ENCODE measurements around the gene SRPK1. TPM values are rescaled to one million over a fixed set of nuclear protein-coding genes. Genes with fewer than 3 reads are reported as not detected.
A peak's percentile ranks its signal among the peaks of the same experiment; 100 is the strongest.

SRPK1 gene
- total and polyA plus RNA-seq, 2 of the 8 experiments (the other 6 are each of a cell fraction or from before 2014, with no cell fraction given) = 25.7 to 116 TPM

DNA sequence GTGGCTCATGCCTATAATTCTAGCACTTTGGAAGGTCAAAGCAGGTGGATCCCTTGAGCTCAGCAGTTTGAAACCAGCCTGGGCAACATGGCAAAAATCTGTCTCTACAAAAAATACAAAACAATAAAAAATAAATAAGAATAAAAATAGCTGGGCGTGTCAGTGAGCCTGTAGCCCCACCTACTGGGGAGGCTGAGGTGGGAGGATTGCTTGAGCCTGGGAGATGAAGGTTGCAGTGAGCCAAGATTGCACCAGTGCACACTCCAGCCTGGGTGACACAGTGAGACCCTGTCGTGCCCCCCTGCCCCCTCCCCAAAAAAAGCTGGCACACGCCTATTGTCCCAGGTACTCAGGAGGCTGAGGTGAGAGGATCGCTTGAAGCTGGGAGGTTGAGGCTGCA, 35.1 kb upstream of the SRPK1 start:
- Histone ChIP-seq H3K4me2 (ENCODE audit: insufficient read depth in 1 of 2, low read depth in 2 of 2, low read length in 2 of 2) (no peak overlapping the region), H4K91ac (replicated peaks; ENCODE audit: insufficient read length, low read length) (no peak overlapping the region), H3K4ac (replicated peaks; ENCODE audit: insufficient read length, low read depth, low read length) (no peak overlapping the region), H2BK12ac (ENCODE audit: low read depth, low read length) (no peak overlapping the region), H3K4me3 (ENCODE audit: extremely low read depth in 1 of 4, insufficient read depth in 2 of 4, low read depth in 3 of 4, low read length in 4 of 4) (no peak overlapping the region), H4K5ac (ENCODE audit: insufficient read length, low read depth, low read length) (no peak overlapping the region), H4K8ac (ENCODE audit: extremely low read depth, insufficient read depth, low read length) (no peak overlapping the region), H3K79me2 (ENCODE audit: control insufficient read depth in 1 of 2, insufficient read depth in 2 of 2, low read length in 2 of 2) (no peaks in the 10 kb centered on the region), H2AFZ (ENCODE audit: low read length) (no peak overlapping the region), H2BK5ac (ENCODE audit: low read depth, low read length) (no peak overlapping the region), H3K56ac (replicated peaks; ENCODE audit: insufficient read length, low read depth, low read length) (no peak overlapping the region), H3K14ac (ENCODE audit: insufficient read length) (no peak overlapping the region), H3K79me1 (ENCODE audit: low read depth, low read length) (no peaks in the 10 kb centered on the region), H3K9ac (replicated peaks in 1 of 4; ENCODE audit: extremely low read depth in 1 of 4, low read depth in 3 of 4, low read length in 3 of 4) (no peak overlapping the region), H3K23me2 (ENCODE audit: low read depth, low read length) (no peaks in the 10 kb centered on the region), H2AK5ac (ENCODE audit: low read depth, low read length) (no peak overlapping the region), H3K18ac (ENCODE audit: extremely low read depth, low read length) (no peak overlapping the region), H3K27ac (ENCODE audit: low read depth, low read length) (no peak overlapping the region), H2BK15ac (ENCODE audit: low read length) (no peak overlapping the region), H3K4me1 (replicated peaks in 1 of 4; ENCODE audit: control insufficient read depth in 3 of 4, insufficient read depth in 4 of 4, low read length in 3 of 4) (peaks cover 0 to 3% (median 1%) of the 10 kb centered on the region in 4 experiments; a peak in 3 of 7 replicates), H2BK120ac (replicated peaks; ENCODE audit: low read depth, low read length) (no peak overlapping the region), H3K9me3 (ENCODE audit: insufficient read depth in 2 of 2, low read depth in 1 of 2, low read length in 1 of 2) (no peaks in the 10 kb centered on the region), H3K23ac (ENCODE audit: insufficient read length) (no peak overlapping the region), H3K36me3 (ENCODE audit: control insufficient read depth in 2 of 4, insufficient read depth in 4 of 4, low read length in 3 of 4) (no peaks in the 10 kb centered on the region), H2BK20ac (ENCODE audit: low read length) (no peak overlapping the region), H4K20me1 (replicated peaks in 1 of 2; ENCODE audit: control insufficient read depth in 1 of 2, insufficient read depth in 2 of 2, low read length in 2 of 2) (no peaks in the 10 kb centered on the region), H3K27me3 (replicated peaks in 1 of 4; ENCODE audit: control insufficient read depth in 3 of 4, extremely low read depth in 1 of 4, insufficient read depth in 3 of 4, low read length in 3 of 4) (no peaks in the 10 kb centered on the region)
- POLR2A ChIA-PET (ENCODE audit: partially characterized antibody) = interaction anchor here (1.4 to 2.5 kb wide), 2 partner anchors 11 to 71 kb away, joined by 3 to 9 read pairs; partner anchors contain the start of gene MAPK14
- WGBS, 2 experiments (ENCODE audit: extremely low coverage in 1 of 2, insufficient coverage in 1 of 2, insufficient read length in 1 of 2, insufficient replicate concordance in 2 of 2, low coverage in 1 of 2, low lambda C conversion rate in 2 of 2, missing lambda C conversion rate in 1 of 2) = 85% methylated on average over 4 of the region's 4 CpGs; no CpG with 5 or more reads in 1 of the 2 experiments
- CTCF ChIA-PET (ENCODE audit: partially characterized antibody) = interaction anchor here (0.6 to 3.0 kb wide), 17 partner anchors 12 to 199 kb away, joined by 3 to 12 read pairs (median 4); no protein-coding TSS in a partner anchor
- TF ChIP-seq YY1 (IDR thresholded peaks at IDR 0.05; ENCODE audit: low read depth, low read length) = no peak
- TF ChIP-seq, protein P1, sequence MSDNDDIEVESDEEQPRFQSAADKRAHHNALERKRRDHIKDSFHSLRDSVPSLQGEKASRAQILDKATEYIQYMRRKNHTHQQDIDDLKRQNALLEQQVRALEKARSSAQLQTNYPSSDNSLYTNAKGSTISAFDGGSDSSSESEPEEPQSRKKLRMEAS (IDR thresholded peaks at IDR 0.05) = no peak
- no peak for TF ChIP-seq KDM4A (IDR thresholded peaks at IDR 0.05; ENCODE audit: low read depth, low read length, severe bottlenecking)
- peak; percentile 58 to 61 for TF ChIP-seq RAD21 (IDR thresholded peaks at IDR 0.05 in 1 of 2, conservative IDR thresholded peaks at IDR 0.05 in 1 of 2; ENCODE audit: low read depth in 2 of 2, low read length in 2 of 2)
- TF ChIP-seq, protein P2, sequence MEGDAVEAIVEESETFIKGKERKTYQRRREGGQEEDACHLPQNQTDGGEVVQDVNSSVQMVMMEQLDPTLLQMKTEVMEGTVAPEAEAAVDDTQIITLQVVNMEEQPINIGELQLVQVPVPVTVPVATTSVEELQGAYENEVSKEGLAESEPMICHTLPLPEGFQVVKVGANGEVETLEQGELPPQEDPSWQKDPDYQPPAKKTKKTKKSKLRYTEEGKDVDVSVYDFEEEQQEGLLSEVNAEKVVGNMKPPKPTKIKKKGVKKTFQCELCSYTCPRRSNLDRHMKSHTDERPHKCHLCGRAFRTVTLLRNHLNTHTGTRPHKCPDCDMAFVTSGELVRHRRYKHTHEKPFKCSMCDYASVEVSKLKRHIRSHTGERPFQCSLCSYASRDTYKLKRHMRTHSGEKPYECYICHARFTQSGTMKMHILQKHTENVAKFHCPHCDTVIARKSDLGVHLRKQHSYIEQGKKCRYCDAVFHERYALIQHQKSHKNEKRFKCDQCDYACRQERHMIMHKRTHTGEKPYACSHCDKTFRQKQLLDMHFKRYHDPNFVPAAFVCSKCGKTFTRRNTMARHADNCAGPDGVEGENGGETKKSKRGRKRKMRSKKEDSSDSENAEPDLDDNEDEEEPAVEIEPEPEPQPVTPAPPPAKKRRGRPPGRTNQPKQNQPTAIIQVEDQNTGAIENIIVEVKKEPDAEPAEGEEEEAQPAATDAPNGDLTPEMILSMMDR (IDR thresholded peaks at IDR 0.05; ENCODE audit: control extremely low read depth in 1 of 3, insufficient read depth in 1 of 3, low read depth in 1 of 3, low read length in 3 of 3) = peak; percentile 32 to 53 (median 38)
- TF ChIP-seq CHD1 (IDR thresholded peaks at IDR 0.05; ENCODE audit: low read depth, low read length) = no peak
- FAIRE-seq = no peak
- DNase-seq (ENCODE audit: low read depth in 1 of 2, low spot score in 2 of 2) = no peak
